ENCODE data around the gene ATP6V1F.

ATP6V1F gene

GRCh38 chr7:128849156-128849515 lies 13.5 kb upstream of the ATP6V1F start:
- DNase-seq (ENCODE audit: low read depth) = no peak

DNA sequence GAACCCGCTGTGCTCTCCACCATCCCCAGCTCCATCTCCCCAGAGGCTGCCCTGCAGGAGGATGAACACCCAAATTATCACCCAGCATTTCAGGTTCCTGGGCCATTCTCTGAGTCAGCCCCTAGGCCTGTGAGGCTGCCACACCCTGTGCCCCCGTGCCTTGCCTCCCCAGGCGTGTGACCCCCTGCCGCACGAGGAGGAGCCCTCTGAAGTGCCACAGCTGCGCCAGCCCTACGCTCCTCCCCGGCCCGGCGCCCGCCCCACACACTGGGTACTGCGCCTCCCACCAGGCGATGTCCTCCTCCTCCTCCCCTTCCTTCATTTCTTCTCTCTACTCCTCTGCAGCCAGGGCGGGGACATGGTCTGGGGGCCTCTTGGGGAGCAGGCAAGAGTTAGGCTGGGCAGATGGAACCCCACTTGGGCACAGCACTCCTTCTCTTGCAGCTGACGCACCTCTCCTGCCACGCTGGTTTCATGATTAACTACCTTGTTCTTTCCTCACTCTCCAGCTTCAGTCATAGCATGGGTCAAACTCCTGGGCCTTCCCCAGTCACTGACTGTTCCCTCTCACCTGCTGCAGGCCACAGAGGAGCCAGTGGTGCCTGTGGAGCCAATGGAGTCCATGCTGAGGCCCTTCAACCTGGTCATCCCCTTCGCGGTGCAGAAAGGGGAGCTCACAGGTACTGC lies 12.7 kb upstream of the ATP6V1F start:
- no peak for DNase-seq (ENCODE audit: low read depth)

- no peak for DNase-seq (ENCODE audit: low read depth)
Observed at GRCh38 chr7:128852537-128853254, 10.0 kb upstream of the ATP6V1F start.

GRCh38 chr7:128853799-128854198 lies 8.9 kb upstream of the ATP6V1F start:
- DNase-seq (ENCODE audit: low read depth) = no peak

DNA sequence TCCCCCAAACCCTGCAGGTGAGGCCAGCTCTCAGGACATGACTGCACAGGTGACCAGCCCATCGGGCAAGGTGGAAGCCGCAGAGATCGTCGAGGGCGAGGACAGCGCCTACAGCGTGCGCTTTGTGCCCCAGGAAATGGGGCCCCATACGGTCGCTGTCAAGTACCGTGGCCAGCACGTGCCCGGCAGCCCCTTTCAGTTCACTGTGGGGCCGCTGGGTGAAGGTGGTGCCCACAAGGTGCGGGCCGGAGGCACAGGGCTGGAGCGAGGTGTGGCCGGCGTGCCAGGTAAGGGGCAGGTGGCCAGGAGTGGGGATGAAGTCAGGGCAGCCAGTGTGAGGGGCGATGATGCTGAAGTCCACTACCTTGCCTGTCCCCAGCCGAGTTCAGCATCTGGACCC lies 8.3 kb upstream of the ATP6V1F start:
- DNase-seq (ENCODE audit: low read depth) = no peak

DNA sequence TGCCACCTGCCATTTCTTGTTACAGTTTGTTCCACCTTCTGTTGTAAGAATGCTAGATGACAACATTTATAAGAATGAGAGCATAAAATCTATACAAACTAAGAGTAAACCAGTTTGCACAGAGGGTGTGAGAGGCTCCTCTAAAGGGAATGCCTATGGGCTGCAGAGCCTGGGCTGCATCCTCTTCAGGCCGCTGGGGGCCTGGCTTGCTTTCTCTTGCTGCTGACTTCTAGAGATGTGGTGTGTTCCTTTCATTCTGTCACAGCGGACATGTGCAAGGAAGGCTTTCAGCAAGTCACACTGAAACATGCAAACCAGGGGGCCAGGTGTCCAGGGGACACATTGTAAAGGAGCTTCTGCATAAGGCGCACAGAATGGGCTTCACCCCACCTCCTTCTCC lies 7.1 kb upstream of the ATP6V1F start:
- no peak for DNase-seq (ENCODE audit: low read depth)

DNA sequence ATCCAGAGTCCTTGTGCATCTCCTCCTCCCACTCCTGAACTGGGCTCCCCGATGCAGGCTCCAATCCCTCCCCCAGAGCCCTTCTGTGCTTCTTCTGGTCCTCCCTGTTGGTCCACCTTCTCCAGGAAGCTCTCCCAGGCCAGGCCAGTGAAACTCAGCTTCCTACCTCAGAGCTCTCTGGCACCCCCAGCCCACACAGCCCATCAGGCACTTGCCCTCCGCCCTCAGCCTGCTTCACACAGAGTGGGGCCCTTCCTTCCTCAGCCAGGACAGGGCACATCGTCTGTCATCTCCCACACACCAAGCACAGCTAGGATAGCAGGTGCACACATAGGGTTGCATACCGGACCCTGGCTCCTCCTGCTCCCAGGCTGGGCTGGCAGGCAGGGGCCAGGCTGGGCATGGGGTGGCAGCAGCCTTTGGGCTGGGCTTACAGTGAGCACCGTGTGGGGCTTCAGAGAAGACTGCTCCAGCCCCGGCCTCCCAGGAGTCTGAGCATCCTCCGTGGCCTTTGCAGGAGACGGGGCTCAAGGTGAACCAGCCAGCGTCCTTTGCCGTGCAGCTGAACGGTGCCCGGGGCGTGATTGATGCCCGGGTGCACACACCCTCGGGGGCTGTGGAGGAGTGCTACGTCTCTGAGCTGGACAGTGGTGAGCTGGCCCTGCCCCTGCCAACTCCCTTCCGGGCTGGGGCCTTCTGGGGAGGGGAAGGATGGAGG lies 6.5 kb upstream of the ATP6V1F start:
- no peak for DNase-seq (ENCODE audit: low read depth)

DNA sequence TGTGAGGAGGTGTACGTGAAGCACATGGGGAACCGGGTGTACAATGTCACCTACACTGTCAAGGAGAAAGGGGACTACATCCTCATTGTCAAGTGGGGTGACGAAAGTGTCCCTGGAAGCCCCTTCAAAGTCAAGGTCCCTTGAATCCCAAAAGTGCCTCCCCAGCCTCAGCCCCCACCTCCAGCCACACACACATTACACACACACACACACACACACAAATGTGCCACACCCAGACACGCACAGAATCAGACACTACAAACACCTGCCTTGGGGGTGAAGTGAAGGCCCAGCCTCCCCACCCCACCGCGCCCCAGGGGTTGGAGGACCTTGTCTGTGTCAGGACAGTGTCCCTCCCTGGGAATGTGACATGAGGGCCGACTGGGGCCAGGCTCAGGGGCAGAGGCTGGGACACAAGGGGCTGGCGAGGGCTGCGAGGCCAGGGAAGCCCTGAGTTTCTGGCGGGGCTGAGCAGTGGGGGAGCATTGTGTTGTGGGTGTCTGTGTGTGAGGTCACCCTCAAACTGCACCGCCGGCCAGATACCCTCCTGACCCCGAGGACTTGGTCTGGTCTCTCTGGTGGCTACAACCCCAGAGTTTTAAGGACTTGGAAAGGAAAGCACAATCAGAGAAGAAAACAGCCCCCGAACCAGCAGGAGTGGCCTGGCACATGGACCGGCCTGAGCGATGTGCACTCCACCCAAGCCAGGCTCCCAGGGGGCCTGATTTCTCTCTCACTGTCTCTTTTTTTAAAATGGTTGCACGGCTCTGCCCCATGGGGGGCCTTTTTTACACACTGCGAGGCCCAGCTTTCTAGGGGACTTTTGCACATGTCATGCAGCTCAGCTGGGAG lies 4.0 kb upstream of the ATP6V1F start:
- DNase-seq (ENCODE audit: low read depth) = no peak

- DNase-seq (ENCODE audit: low read depth) = no peak
Observed at GRCh38 chr7:128859232-128860157, 3.2 kb upstream of the ATP6V1F start.

DNA sequence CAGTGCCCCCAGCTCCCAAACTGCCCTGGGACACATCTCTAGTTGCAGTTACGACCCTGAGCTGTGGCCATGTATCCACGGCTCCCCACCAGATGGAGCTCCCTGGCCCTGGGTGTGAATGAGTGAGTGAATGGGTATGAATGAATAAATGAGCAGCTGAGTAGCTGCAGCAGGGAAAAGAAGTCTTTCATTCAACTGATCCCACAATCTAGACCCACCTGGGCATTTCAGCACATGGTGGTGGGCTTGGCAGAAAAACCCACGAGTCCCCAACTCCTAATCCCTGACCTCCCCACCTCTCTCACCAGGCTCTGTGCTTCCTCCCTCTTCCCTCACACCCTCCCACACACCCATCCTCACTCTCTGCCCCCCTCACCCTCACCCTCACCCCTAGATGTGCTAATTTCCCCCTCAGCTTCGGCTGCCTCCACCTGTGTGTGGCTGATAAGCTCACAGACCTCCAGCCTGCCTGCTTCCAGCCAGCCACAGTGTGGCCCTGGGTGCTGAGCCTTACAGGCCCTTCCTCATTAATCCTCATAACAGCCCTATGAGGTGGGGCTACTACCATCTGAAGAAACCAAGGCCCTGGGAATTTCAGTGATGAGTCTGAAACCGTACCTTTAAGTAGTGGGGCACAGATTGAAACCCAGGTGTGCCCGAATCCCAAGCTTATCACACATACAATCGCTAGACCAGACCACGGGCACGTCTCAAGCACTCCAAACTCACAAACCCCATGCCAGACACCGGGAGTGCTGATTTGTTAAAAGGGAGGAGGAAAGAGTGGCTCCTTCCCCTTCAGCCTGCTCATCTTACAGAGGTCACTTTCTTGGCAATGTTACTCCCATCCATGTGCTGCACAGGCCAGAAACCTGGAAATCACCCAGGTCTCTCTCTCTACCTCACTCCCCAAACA lies 2.2 kb upstream of the ATP6V1F start:
- no peak for DNase-seq (ENCODE audit: low read depth)

- no peak for DNase-seq (ENCODE audit: low read depth)
Observed at GRCh38 chr7:128861957-128862570, 592 bp upstream of the ATP6V1F start.

DNA sequence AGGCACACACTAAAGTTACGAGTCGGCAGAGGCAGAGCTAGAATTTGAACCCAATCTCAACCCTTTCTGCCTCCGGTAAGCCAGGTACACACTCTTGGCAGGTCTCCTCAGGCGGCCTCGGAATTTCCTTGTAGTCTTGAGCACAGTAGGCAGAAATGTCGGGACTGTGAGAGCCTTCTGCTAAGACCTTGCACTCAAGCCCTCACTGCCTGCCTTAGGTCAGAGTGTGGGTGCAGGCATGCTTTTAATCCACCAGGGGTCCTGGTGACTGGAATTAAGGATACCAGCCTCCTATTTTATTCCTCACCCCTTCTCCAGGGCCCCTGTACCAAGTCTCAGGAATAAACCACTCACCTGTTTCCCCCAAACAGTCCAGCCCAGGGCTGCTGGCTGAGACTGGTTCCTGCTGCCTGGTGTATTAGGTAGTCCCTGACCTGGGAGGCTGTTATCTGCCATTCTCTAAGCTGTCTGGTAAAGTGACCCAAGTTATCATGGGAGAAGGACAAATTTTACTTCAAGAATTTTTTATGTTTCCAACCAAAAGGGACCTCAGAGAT lies 855 bp downstream of the ATP6V1F start:
- no peak for DNase-seq (ENCODE audit: low read depth)

DNA sequence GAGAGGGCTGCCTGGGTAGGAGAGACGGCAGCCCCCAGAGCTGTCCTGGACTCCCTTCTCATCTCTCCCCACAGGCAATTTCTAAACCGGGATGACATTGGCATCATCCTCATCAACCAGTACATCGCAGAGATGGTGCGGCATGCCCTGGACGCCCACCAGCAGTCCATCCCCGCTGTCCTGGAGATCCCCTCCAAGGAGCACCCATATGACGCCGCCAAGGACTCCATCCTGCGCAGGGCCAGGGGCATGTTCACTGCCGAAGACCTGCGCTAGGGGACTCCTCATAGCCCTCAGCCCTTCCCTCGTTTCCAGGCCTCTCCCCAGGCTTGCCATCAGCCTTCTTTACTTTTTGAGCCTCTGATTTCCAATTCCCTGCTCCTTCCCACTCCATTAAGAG lies 2.6 kb downstream of the ATP6V1F start:
- no peak for DNase-seq (ENCODE audit: low read depth)

GRCh38 chr7:128865996-128866877 lies 3.6 kb downstream of the ATP6V1F start:
- DNase-seq (ENCODE audit: low read depth) = no peak

DNA sequence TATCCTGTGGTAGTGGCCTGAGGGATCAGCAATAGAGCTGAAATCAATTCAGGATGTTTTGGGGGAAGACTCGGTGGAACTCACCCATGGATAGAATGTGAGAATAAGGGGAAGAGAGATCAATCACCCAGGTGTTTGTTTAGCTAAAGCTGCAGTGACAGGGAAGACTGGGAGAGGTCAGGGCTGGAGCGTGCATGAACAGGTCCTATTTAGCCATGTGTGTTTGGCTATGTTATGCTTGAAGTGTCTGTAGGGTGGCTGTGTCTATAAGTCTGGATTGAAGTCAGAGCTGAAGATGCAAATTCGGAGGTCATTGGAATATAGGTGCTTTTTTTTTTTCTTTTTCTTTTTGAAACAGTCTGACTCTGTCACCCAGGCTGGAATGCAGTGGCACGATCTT lies 4.6 kb downstream of the ATP6V1F start:
- no peak for DNase-seq (ENCODE audit: low read depth)

DNA sequence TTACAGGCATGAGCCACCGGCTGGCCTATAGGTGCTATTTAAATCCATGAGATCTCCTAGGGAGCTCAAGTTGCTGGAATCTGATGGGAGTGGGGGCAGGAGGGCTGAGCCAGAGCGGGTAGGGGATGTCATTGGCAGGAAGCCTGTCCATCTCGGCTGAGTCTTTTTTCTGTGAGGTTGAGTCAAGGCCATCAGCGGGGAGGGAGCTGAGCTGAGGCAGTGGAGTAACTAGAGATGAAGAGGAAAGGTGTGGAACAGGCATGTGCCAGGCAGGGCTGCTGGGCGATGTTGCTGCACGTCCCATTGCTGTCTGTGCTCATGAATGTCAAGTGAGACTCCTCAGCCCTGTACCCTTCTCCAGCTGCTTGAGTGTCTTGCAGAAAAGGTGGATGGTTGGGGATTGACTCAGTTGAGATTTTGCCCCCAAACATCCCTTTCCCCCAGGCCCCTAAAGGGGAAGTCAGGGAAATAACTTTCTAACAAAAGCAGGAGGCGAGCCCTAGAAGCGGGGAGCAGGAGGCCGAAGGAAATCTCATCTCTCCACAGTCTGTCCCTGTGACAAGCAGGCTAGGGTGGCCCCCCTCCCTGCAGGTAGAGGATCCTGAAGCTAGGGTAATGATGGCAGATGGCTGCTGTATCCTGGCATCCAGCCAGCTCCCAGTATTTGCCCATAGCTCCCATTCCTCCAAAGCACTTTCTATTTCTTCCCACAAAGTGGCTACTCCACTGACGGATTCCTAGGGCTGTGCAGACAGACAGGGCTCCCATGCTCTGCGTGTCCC lies 5.4 kb downstream of the ATP6V1F start:
- DNase-seq (ENCODE audit: low read depth) = no peak

GRCh38 chr7:128868624-128869137 lies 6.0 kb downstream of the ATP6V1F start:
- no peak for DNase-seq (ENCODE audit: low read depth)

Data from HS-27A (cell line).